Measurements from ENCODE around the gene CHGA. TPM values are rescaled to one million over a fixed set of nuclear protein-coding genes. Genes with fewer than 3 reads are reported as not detected.
A peak's percentile ranks its signal among the peaks of the same experiment; 100 is the strongest.

The CHGA gene
- not detected for total RNA-seq

DNA sequence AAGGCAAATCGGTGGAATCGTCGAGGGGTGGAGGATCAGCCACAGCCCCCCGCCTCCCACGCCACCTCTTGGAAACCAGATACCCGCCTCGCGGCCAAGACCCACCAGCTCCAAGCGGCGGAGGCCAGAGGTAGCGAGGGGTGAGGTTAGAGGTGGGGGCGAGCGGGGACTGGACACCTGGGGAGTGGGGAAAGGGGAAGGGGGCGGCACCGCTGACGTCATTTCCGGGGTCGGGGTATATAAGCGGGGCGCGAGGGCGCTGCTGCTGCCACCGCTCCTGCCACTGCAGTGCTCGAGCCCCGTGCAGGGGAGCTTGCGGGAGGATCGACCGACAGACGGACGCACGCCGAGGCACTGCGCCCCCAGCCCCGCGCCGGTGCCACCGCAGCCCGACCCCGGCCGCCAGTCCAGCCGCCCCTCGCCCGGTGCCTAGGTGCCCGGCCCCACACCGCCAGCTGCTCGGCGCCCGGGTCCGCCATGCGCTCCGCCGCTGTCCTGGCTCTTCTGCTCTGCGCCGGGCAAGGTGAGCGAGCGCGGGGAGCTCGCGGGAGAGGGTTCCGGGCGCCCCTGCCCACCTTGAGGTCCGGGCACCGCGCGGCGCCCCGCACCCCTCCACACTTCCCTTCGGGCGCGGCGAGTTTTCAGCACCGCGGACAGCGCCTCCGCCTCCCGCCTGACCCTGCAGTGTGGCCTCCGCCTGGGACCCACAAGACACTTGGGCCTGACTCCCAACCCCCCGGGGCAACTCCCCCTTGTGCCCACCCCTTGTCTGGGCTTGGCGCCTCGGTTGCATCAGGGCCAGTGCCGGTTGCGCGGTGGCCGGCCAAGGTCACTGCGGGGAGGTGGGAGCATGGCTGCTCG, at the start of gene CHGA:
CHGA (plus strand) TSS at position 268 of the 861 bp plus-strand sequence; CDS start at position 478, 210 bp downstream.
- DNase-seq: peak; percentile 15

- DNase-seq: no peak
These were observed 47.8 kb upstream of the CHGA start for GRCh38 chr14:92874962-92875661.

GRCh38 chr14:92877757-92878431, 45.1 kb upstream of the CHGA start:
- DNase-seq: no peak

- DNase-seq: no peak
These were observed 42.6 kb upstream of the CHGA start for GRCh38 chr14:92880351-92880750.

GRCh38 chr14:92880851-92881250, 42.1 kb upstream of the CHGA start:
- no peak for DNase-seq

DNA sequence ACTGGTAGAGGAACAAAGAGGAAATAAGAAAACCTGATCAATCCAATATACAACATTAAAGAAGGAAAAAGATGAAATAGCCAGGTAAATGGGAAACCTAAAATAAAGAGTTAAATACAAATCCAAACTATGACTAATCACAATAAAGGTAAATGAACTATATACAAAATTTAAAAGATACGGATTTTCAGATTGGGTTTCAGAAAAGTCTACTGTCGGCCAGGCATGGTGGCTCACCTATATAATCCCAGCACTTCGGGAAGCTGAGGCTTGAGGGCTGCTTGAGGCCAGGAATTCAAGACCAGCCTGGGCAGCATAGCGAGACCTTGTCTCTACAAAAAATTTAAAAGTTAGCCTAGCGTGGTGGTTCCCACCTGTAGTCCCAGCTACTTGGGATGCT, 39.9 kb upstream of the CHGA start:
- no peak for DNase-seq

GRCh38 chr14:92884410-92884809, 38.5 kb upstream of the CHGA start:
- no peak for DNase-seq

DNA sequence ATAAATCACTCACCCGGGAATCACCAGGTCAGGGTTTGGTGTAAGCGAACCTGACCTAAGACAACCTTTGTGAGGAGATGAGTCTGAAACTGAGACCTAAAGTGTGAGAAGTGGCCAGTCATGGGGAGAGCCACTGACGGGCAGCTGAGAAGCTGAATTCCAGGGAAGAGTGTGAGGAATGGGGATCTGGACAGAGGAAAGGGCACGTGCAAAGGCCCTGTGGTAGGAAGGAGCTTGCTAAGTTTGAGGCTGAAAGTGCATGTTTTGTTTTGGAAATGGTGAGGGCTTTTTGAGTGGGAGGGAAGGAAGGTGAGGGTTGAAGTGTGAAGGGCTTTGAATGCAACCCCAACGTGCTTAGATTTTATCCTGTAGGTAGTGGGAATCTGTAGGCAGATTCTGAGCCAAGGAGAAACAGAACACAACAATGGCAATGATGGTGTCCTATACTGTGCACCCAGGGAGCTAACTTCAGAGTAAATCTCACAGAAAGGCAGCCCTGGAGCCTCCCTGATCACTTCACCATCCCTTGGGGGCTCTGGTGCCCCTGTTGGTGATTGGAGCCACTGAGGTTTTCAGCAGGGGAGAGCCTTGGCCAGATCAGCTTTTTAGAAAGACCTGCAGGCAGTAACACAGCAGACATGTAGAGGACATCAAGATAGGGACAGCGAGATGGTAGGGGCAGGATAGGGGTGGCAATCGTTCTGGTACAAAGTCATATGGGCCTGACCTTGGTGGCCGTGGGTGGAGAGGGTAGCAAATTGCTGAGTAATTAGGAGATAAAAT, 37.5 kb upstream of the CHGA start:
- no peak for DNase-seq

DNA sequence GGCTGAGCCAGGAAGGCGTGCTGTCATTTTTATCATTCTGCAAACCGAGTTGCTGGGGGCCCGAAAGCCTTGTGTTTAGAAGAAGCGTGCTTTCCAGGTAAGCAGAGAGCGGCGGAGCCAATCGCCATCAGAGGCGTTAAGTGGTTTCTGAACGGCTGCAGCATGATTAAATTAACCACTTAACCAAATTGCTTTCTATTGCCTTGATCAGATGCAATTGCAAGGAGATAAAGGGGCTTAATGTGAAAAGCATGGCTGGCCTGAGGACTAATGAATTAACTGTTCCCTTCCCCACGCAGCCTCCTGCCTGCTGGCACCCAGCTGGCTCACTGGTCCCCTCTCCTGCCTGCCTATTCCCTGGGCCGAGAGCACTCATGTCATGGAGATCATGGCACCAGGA, 36.6 kb upstream of the CHGA start:
- DNase-seq: no peak

GRCh38 chr14:92887157-92887556, 35.8 kb upstream of the CHGA start:
- DNase-seq: no peak

DNA sequence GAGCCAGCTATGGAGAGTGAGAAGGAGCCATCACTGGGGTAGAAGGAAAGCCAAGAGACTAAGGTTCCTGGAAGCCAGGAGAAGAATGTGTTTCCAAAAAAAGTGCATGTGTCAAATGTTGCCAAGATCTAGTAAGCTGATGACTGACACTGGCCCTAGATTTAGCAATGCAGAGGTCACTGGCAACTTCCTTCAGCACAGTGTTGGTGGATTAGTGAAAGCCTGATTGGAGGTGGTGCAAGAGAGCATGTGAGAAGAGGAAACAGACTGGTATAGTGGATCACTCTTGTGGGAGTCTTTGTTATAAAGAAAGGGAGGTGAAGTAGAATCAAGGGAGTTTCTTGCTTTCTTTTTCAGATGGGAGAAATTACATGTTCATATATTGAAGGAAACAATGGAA, 34.1 kb upstream of the CHGA start:
- DNase-seq: no peak

DNA sequence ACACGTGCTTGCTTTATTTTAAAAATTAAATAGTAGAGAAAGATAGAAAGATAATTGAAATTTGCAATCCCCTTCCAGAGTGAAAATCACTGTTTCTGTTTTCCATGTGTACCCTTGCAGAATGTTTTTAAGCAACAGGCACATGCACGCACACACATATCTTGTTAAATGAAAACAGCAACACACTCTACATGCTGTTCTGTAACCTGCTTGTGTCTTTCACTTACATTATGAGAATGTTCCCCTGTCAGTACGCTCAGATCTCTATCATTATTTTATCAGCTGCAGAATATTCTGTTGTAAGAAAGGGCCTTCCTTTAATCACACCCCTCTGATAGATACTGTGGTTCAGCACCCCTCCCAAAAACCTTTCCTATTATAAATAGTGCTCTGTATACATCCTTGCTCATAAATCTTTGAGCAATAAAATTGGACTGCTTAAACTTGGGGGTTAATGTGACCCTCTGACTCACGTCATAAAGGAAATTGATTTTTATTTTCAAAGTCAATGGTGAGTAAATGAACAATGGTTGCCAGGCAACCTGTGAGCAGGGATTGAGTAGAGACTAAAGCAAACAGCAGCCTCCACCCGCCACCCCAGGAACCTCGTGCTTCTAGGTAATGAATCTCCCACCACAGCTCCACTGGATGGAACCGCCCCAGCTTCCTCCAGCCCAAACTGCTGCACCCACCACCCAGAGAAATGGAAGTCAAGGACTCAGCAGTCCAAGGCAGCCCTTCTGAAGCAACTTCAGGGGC, 31.9 kb upstream of the CHGA start:
- DNase-seq: no peak

DNA sequence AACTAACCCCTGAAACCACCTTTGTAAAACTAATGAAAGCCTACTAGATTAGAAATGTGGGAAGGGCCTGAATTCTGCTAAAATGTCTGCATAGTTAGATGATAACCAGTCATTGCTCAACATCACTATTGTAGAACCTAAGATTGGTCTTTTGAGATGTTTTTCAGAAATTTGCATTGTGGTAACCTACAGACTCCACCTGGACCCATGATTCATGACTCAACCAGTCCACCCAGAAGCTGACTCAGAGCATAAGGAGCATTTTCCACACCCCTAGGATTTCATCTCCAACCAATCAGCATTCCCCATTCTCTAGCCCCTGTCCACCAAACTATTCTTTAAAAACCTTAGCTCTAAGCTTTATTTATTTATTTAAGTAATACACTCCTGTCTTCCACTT, 30.4 kb upstream of the CHGA start:
- DNase-seq: no peak

DNA sequence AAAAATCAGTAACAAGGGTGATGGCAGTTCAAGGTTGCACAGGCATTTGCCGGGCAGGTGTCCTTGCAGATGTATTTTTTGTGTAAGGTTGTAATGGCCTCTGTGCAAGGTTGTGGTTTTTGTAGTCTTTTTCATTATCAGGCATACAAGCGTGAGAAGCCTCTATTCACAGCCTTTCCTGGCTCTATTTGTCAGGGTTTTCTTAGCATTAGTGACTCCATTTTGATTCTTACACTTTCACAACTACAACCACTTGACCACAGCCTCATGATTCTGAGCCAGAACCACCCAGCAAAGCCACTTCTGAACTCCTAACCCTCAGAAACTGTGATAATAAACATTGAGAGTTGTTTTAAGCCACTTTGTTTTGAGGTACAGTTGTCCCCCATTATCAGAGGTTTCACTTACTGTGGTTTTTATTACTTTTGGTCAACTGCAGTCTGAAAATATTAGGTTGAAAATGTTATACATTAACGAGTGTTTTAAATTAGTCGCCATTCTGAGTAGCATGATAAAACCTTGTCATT, 27.5 kb upstream of the CHGA start:
- no peak for DNase-seq

GRCh38 chr14:92897922-92898565, 24.9 kb upstream of the CHGA start:
- no peak for DNase-seq

DNA sequence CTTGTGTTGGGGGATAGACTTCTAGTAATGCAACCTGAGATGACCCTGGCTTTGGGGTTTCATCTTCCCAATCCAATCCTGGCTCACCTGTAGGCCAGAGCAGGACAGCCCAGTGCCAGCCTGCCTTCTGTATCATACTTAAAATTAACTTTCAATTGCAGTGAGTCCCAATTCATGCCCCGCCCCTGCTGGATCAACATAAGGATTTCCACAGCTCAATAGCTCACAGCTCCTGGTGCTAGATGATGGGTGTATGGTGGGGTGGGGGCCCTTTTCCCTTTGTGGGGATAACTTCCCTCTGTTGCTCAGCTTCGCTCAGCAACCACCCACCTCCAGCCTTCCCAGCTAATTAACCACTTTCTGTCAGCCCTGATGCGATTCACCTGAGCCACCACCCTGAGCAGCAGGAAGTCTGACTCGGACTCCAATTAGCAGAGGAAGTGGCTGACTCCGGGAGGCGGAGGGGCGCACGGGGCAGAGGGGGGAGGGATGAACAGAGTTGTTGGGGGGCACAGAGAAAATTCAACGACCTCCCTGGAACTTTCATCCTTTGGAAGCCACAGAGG, 24.3 kb upstream of the CHGA start:
- no peak for DNase-seq

DNA sequence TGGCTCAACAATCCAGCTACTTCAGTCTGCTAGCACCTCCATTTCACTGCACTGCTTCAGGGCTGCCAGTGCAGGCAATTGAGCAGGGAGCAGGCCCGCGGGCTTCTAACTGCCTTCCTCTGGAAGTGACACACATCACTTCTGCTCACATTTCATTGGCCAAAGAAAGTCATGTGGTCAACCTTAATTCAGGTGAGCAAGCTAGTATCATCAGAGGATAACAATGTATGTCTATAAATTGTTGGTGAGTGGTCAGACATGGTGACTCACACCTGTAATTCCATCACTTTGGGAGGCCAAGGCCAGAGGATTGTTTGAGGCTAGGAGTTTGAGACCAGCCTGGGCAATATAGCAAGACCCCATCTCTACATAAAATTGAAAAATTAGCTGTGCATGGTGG, 22.3 kb upstream of the CHGA start:
- no peak for DNase-seq

DNA sequence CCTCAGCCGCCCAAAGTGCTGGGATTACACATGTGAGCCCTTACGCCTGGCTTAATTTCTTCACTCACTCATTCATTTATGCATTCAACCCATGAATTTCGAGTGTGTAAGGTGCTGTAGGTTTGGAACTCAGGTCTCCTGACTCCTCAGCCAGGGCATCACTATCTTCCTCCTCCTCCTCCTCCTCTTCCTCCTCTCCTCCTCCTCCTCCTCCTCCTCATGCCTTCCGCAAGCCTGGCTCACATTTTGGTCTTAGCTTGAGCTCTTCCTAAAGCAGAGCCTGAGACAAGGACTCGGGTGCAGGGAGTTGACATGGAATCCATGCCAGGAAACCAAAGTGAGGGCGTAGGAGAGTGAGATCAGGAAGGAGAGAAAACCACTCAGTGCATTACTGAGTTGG, 20.8 kb upstream of the CHGA start:
- no peak for DNase-seq

GRCh38 chr14:92902726-92903125, 20.2 kb upstream of the CHGA start:
- no peak for DNase-seq

DNA sequence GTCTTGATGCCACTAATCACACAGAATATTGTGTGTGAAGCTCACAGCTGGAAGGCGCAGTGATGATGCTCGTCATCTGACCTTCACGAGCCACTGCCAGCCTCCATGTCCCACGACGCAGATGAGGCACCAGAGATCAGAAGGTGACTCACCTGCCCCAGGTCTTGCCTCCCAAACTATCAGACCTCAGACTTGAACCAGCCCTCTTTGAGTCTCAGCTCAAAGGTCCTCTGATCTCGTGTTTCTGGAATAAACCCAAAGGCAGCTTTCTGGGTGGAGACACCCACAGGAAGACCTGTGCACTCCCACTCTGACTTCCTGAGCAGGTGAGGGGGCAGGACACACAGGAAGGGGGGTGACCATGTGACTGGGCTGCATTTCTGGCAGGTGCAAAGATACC, 19.6 kb upstream of the CHGA start:
- DNase-seq: no peak

- no peak for DNase-seq
These were observed 17.3 kb upstream of the CHGA start for GRCh38 chr14:92905667-92906066.
